Loucy (cell line): ENCODE measurements around the gene ZNF282.

ENCODE experiments used
- H2AFZ ChIP-seq: fragments of 200-600 bp; sonication (generic); 2 replicates; pipeline ENCODE4 v1.6.0; 2016; ENCODE audit warnings: antibody characterized with exemption, mild to moderate bottlenecking, low read length, moderate library complexity
- H3F3A ChIP-seq: fragments of 200-600 bp; 2 replicates; pipeline ENCODE4 v1.6.0; 2016; ENCODE audit warnings: antibody characterized with exemption, low read depth, mild to moderate bottlenecking
- H3K27me3 ChIP-seq: fragments of 200-600 bp; sonication (generic); 2 replicates; pipeline ENCODE4 v1.6.1; 2014; ENCODE audit warnings: low read length, mild to moderate bottlenecking; ENCODE audit not compliant: insufficient read depth, poor library complexity, severe bottlenecking
- H3K36me3 ChIP-seq: fragments of 200-600 bp; sonication (generic); 2 replicates; pipeline ENCODE4 v1.6.1; 2016; ENCODE audit warnings: low read length; ENCODE audit not compliant: insufficient read depth
- H3K4me1 ChIP-seq: fragments of 200-600 bp; sonication (generic); 2 replicates; pipeline ENCODE4 v1.5.1; 2014; ENCODE audit warnings: low read length, mild to moderate bottlenecking; ENCODE audit not compliant: insufficient read depth, poor library complexity, severe bottlenecking
- H3K4me2 ChIP-seq: fragments of 200-600 bp; sonication (generic); 2 replicates; pipeline ENCODE4 v1.6.0; 2014; ENCODE audit warnings: antibody characterized with exemption, low read length, low read depth, mild to moderate bottlenecking; ENCODE audit not compliant: poor library complexity, severe bottlenecking
- H3K4me3 ChIP-seq: fragments of 200-600 bp; sonication (generic); 2 replicates; pipeline ENCODE4 v1.5.1; 2014; ENCODE audit warnings: low read length, mild to moderate bottlenecking, mixed read lengths; ENCODE audit not compliant: poor library complexity, severe bottlenecking
- H3K79me2 ChIP-seq: fragments of 200-600 bp; sonication (generic); 2 replicates; pipeline ENCODE4 v1.6.1; 2014; ENCODE audit warnings: low read length; ENCODE audit not compliant: insufficient read depth
- H3K9ac ChIP-seq: fragments of 200-600 bp; sonication (generic); 2 replicates; pipeline ENCODE4 v1.6.0; 2014; ENCODE audit warnings: mild to moderate bottlenecking, low read depth, low read length, moderate library complexity; ENCODE audit not compliant: poor library complexity, severe bottlenecking
- H3K9me2 ChIP-seq: fragments of 200-600 bp; sonication (generic); replicated peaks from 2 replicates; pipeline ENCODE4 v1.6.1; 2016; ENCODE audit warnings: low read depth, low read length, mixed read lengths
- H3K9me3 ChIP-seq: fragments of 200-600 bp; sonication (generic); 2 replicates; pipeline ENCODE4 v1.6.1; 2014; ENCODE audit warnings: mild to moderate bottlenecking, antibody characterized with exemption, low read length, low read depth; ENCODE audit not compliant: insufficient read depth
- H4K20me1 ChIP-seq: fragments of 200-600 bp; sonication (generic); 2 replicates; pipeline ENCODE4 v1.6.0; 2014; ENCODE audit warnings: antibody characterized with exemption, low read length, mild to moderate bottlenecking; ENCODE audit not compliant: insufficient read depth, poor library complexity, severe bottlenecking
- EZH2phosphoT487 ChIP-seq: fragments of 200-600 bp; IDR thresholded peaks from 2 replicates; pipeline ENCODE4 v1.6.1; 2018; ENCODE audit warnings: antibody characterized with exemption, mild to moderate bottlenecking, moderate library complexity, borderline replicate concordance
- TF ChIP-seq, protein P1 (sequence below): fragments of 200-600 bp; sonication (generic); conservative IDR thresholded peaks from 2 replicates; pipeline ENCODE4 v1.5.1; 2014; ENCODE audit warnings: mild to moderate bottlenecking, antibody characterized with exemption, low read length

Gene ZNF282

DNA sequence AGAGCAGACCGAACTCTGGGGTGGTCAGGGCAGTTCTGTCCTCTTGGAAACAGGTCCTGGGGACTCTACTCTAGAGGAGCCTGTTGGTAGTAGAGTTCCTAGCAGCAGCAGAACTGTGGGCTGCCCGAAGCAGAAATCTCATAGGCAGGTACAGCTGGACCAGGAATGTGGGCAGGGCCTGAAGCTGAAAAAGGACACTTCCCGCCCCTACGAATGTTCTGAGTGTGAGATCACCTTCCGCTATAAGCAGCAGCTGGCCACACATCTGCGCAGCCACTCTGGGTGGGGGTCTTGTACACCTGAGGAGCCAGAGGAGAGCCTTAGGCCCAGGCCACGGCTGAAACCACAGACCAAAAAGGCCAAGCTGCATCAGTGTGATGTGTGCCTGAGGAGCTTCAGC, 58.3 kb downstream of the ZNF282 start:
- Histone ChIP-seq H3F3A (no peaks in the 10 kb centered on the region), H3K9ac (no peak overlapping the region), H3K79me2 (no peaks in the 10 kb centered on the region), H3K4me3 (no peak overlapping the region), H3K9me2 (no peaks in the 10 kb centered on the region), H4K20me1 (no peaks in the 10 kb centered on the region), H3K36me3 (peaks cover 61% of the 10 kb centered on the region), H3K4me1 (no peaks in the 10 kb centered on the region), H3K9me3 (no peaks in the 10 kb centered on the region), H3K4me2 (no peak overlapping the region), H3K27me3 (no peaks in the 10 kb centered on the region), H2AFZ (no peak overlapping the region)
- TF ChIP-seq, protein P1, sequence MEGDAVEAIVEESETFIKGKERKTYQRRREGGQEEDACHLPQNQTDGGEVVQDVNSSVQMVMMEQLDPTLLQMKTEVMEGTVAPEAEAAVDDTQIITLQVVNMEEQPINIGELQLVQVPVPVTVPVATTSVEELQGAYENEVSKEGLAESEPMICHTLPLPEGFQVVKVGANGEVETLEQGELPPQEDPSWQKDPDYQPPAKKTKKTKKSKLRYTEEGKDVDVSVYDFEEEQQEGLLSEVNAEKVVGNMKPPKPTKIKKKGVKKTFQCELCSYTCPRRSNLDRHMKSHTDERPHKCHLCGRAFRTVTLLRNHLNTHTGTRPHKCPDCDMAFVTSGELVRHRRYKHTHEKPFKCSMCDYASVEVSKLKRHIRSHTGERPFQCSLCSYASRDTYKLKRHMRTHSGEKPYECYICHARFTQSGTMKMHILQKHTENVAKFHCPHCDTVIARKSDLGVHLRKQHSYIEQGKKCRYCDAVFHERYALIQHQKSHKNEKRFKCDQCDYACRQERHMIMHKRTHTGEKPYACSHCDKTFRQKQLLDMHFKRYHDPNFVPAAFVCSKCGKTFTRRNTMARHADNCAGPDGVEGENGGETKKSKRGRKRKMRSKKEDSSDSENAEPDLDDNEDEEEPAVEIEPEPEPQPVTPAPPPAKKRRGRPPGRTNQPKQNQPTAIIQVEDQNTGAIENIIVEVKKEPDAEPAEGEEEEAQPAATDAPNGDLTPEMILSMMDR, result no peak
- no peak for TF ChIP-seq EZH2phosphoT487

DNA sequence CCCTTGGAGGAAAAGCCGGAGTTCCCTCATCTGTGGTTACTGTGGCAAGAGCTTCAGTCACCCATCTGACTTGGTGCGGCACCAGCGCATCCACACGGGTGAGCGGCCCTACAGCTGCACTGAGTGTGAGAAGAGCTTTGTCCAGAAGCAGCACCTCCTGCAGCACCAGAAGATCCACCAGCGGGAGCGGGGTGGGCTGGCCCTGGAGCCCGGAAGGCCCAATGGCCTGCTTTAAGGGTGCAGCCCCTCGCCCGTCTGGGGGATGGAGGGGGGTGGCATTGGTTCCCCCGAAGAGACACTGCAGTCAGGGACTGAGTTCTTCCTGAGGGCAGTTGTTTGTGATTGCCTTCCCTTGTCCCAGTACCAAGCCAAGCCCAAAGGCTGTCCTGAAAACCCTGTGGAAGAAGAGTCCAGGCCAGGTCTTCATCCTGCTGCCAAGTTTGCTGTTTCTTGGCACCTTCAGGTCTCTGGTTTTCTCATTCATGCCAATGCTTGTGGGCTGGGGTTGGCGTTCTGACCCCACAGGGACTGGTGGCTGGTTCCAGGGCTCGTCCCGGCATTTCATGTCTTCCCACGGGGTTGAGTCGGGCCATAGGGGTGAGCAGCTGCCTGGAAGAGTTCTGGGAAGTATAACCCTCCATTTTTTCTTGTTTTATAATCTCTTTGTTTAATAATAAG, 59.0 kb downstream of the ZNF282 start:
- TF ChIP-seq EZH2phosphoT487, result no peak
- TF ChIP-seq, protein P1, result no peak
- Histone ChIP-seq H3K79me2 (no peaks in the 10 kb centered on the region), H3K4me1 (no peaks in the 10 kb centered on the region), H3K4me2 (no peak overlapping the region), H3K9me2 (no peaks in the 10 kb centered on the region), H3K36me3 (peaks cover 61% of the 10 kb centered on the region), H2AFZ (no peak overlapping the region), H3K9me3 (no peaks in the 10 kb centered on the region), H4K20me1 (no peaks in the 10 kb centered on the region), H3K9ac (no peak overlapping the region), H3K4me3 (no peak overlapping the region), H3F3A (no peaks in the 10 kb centered on the region), H3K27me3 (no peaks in the 10 kb centered on the region)

DNA sequence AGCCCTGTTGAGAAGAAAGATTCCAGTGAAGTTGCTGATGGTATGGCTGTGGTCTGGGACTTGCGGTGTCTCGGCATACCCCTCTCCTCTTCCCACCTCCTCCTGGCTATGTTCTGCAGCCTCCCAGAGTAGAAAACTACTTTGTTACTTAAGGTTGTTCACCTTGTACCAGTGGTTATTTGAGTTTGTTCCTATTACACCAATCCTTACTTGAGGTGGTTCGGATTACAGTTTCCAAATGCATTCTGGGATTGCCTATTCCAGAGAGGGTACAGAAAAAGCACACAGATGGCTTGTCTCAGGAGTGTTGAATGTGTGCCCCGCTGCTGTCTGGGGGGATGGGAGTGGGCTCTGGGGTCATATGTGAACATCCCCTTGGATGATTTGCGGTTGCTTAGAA, 59.8 kb downstream of the ZNF282 start:
- Histone ChIP-seq H3K9me2 (no peaks in the 10 kb centered on the region), H4K20me1 (no peaks in the 10 kb centered on the region), H3K4me2 (no peak overlapping the region), H3K36me3 (peaks cover 61% of the 10 kb centered on the region), H3K9ac (no peak overlapping the region), H3K4me3 (no peak overlapping the region), H3K79me2 (no peaks in the 10 kb centered on the region), H3K4me1 (no peaks in the 10 kb centered on the region), H3K9me3 (no peaks in the 10 kb centered on the region), H3F3A (no peaks in the 10 kb centered on the region), H2AFZ (no peak overlapping the region), H3K27me3 (no peaks in the 10 kb centered on the region)
- TF ChIP-seq EZH2phosphoT487, result no peak
- TF ChIP-seq, protein P1, result no peak
